Right lung (tissue), 10 donors: Measurements from ENCODE around the gene HOPX. TPM values are rescaled to one million over a fixed set of nuclear protein-coding genes. Genes with fewer than 3 reads are reported as not detected.
A peak's percentile ranks its signal among the peaks of the same experiment; 100 is the strongest.
"Not testable (repeated sequence)": the region's sequence is repeated elsewhere in the genome, so short reads cannot be mapped to it uniquely, and the experiment has no call there.

Experiments
- DNase-seq, 2 donors: peaks; one replicate each; pipeline ENCODE4 v3.0.0-alpha.2; 2013
- long read RNA-seq, 8 donors: transcript quantifications; one replicate each; lab custom pipeline, GENCODE V29; 2026
- polyA plus RNA-seq, 5 donors: library from polyadenylated mRNA; unstranded; fragments of 120-200 nt; gene quantifications; one replicate each; pipeline versions ENCODE4 v1.2.1 to v1.2.3, GENCODE V29; 2013; ENCODE audit warnings: inconsistent platforms in 1 of 5, low replicate concordance in 1 of 5; ENCODE audit not compliant: insufficient read length in 5 of 5, insufficient read depth in 1 of 5

The HOPX gene
- polyA plus RNA-seq: 10 to 100 TPM; 29.8 to 46.2 (median 37.4) TPM
- long read RNA-seq, donor 1, transcript HOPX-201 (3 exons, 1,129 nt): minor isoform, 5 of 75 reads
- long read RNA-seq, donor 1, transcript HOPX-207 (1 exons, 3,203 nt): minor isoform, 23 of 75 reads
- long read RNA-seq, donor 1, transcript HOPX-202 (3 exons, 1,611 nt): major isoform, 41 of 75 reads
- long read RNA-seq, donor 1, transcript HOPX-206 (2 exons, 1,248 nt): minor isoform, 5 of 75 reads
- long read RNA-seq, donor 1, partial matches to known transcripts: 0 of 75 reads
- long read RNA-seq, donor 1, other reads (novel, unspliced or antisense): 0 of 75 reads
- long read RNA-seq, donor 2, transcript HOPX-202 (3 exons, 1,611 nt): major isoform, 13 of 19 reads
- long read RNA-seq, donor 2, partial matches to known transcripts: 0 of 19 reads
- long read RNA-seq, donor 2, other reads (novel, unspliced or antisense): 0 of 19 reads
- long read RNA-seq, donor 3, transcript HOPX-207 (1 exons, 3,203 nt): major isoform, 12 of 26 reads
- long read RNA-seq, donor 3, transcript HOPX-202 (3 exons, 1,611 nt): minor isoform, 7 of 26 reads
- long read RNA-seq, donor 3, partial matches to known transcripts: 0 of 26 reads
- long read RNA-seq, donor 3, other reads (novel, unspliced or antisense): 0 of 26 reads
- long read RNA-seq, donor 4, transcript HOPX-207 (1 exons, 3,203 nt): minor isoform, 9 of 23 reads
- long read RNA-seq, donor 4, transcript HOPX-202 (3 exons, 1,611 nt): major isoform, 11 of 23 reads
- long read RNA-seq, donor 4, partial matches to known transcripts: 0 of 23 reads
- long read RNA-seq, donor 4, other reads (novel, unspliced or antisense): 0 of 23 reads
- long read RNA-seq, donor 5, transcript HOPX-202 (3 exons, 1,611 nt): major isoform, 25 of 46 reads
- long read RNA-seq, donor 5, transcript HOPX-207 (1 exons, 3,203 nt): minor isoform, 9 of 46 reads
- long read RNA-seq, donor 5, transcript HOPX-206 (2 exons, 1,248 nt): minor isoform, 5 of 46 reads
- long read RNA-seq, donor 5, partial matches to known transcripts: 0 of 46 reads
- long read RNA-seq, donor 5, other reads (novel, unspliced or antisense): 0 of 46 reads
- long read RNA-seq, donor 6, transcript HOPX-202 (3 exons, 1,611 nt): major isoform, 33 of 50 reads
- long read RNA-seq, donor 6, transcript HOPX-207 (1 exons, 3,203 nt): minor isoform, 6 of 50 reads
- long read RNA-seq, donor 6, transcript HOPX-206 (2 exons, 1,248 nt): minor isoform, 5 of 50 reads
- long read RNA-seq, donor 6, partial matches to known transcripts: 0 of 50 reads
- long read RNA-seq, donor 6, other reads (novel, unspliced or antisense): 0 of 50 reads
- long read RNA-seq, donor 7, partial matches to known transcripts: 0 of 7 reads
- long read RNA-seq, donor 7, other reads (novel, unspliced or antisense): 0 of 7 reads
- long read RNA-seq, donor 8, transcript HOPX-202 (3 exons, 1,611 nt): major isoform, 7 of 15 reads
- long read RNA-seq, donor 8, partial matches to known transcripts: 0 of 15 reads
- long read RNA-seq, donor 8, other reads (novel, unspliced or antisense): 0 of 15 reads

- peak; percentile 67 to 71 for DNase-seq
Measured at GRCh38 chr4:56681158-56681852, at the start of gene HOPX. Gene HOPX (minus strand): TSS chr4:56681296. CDS start chr4:56657816, 23,480 bp downstream.

GRCh38 chr4:56730097-56730496 lies 49.0 kb upstream of the HOPX start:
- no peak for DNase-seq

- DNase-seq: peak in 1 of 2 donors; percentile 72
Measured at GRCh38 chr4:56728512-56728911, 47.4 kb upstream of the HOPX start.

- DNase-seq: no peak
Measured at GRCh38 chr4:56727150-56727549, 46.1 kb upstream of the HOPX start.

- not testable (repeated sequence) for DNase-seq
Measured at GRCh38 chr4:56726593-56726992, 45.5 kb upstream of the HOPX start.

- DNase-seq: no peak
Measured at GRCh38 chr4:56723659-56724230, 42.6 kb upstream of the HOPX start.

- DNase-seq: no peak
Measured at GRCh38 chr4:56723201-56723605, 42.1 kb upstream of the HOPX start.

GRCh38 chr4:56708146-56708545 lies 27.1 kb upstream of the HOPX start:
- no peak for DNase-seq

GRCh38 chr4:56705966-56706365 lies 24.9 kb upstream of the HOPX start:
- DNase-seq: no peak

- no peak for DNase-seq
Measured at GRCh38 chr4:56705334-56705733, 24.2 kb upstream of the HOPX start.

- no peak for DNase-seq
Measured at GRCh38 chr4:56704089-56704871, 23.2 kb upstream of the HOPX start.

GRCh38 chr4:56703378-56703777 lies 22.3 kb upstream of the HOPX start:
- no peak for DNase-seq

GRCh38 chr4:56701644-56702043 lies 20.5 kb upstream of the HOPX start:
- DNase-seq: no peak

- DNase-seq: no peak
Measured at GRCh38 chr4:56701161-56701480, 20.0 kb upstream of the HOPX start.

- no peak for DNase-seq
Measured at GRCh38 chr4:56699537-56700105, 18.5 kb upstream of the HOPX start.

- peak; percentile 62 for DNase-seq
Measured at GRCh38 chr4:56698329-56698728, 17.2 kb upstream of the HOPX start.

GRCh38 chr4:56696056-56696455 lies 15.0 kb upstream of the HOPX start:
- DNase-seq: no peak

- not testable (repeated sequence) for DNase-seq
Measured at GRCh38 chr4:56693476-56693875, 12.4 kb upstream of the HOPX start.

- no peak for DNase-seq
Measured at GRCh38 chr4:56692576-56692975, 11.5 kb upstream of the HOPX start.
